Measurements from ENCODE around the gene YARS2.

Gene YARS2

DNA sequence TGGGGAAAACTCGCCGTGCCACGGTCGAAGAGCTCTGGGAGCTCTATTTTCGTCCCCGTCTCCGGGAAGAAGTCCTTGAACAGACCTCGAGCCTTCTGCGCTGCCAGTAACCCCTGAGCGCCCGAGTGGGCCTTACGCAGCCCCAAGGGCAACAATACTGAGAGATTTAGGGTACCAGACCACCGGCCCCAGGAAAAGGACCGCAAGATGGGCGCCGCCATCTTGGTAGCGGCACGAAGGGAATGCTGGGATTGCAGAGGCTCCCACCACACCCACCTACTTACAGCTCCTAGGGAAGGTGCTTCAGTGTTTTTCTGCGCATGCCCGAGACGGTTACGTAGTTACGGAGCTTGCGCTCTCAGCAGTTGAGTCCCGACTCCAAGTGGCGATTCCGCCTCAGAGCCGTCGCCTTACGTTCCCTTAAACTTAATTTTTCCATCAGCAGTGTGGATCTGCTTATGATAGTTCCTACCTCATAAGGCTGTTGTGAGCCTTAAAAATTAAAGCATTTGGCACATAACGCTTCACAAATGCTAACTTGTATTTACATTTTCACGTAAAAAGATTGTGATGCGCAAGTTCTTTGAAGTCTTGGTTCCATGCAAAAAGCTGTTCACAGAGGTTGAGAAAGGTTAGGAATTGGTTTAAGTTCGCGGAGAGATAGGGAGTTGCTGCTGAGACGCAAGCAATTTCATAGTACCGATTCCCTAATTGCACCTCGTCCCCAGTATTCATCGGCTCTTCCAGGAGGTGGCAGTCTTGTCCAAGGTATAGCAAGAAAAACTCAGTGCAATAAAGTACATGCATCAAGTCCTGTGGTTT, at the start of gene YARS2:
Gene YARS2 (minus strand): TSS at position 244 of the 822 bp plus-strand sequence. CDS start 23 bp downstream, at position 221.
- DNase-seq (ENCODE audit: low spot score), result peak; percentile 90

DNA sequence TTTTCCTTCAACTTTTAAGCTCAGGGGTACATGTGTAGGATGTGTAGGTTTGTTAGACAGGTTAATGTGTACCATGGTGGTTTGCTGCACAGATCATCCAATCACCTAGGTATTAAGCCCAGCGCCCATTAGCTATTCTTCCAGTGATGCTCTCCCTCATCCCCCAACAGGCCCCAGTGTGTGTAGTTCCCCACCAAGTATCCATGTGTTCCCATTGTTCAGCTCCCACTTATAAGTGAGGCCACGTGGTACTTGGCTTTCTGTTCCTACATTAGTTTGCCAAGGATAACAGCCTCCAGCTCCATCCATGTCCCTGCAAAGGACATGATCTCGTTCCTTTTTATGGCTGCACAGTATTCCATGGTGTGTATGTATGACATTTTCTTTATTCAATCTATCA, 48.6 kb upstream of the YARS2 start:
- no peak for DNase-seq (ENCODE audit: low spot score)

DNA sequence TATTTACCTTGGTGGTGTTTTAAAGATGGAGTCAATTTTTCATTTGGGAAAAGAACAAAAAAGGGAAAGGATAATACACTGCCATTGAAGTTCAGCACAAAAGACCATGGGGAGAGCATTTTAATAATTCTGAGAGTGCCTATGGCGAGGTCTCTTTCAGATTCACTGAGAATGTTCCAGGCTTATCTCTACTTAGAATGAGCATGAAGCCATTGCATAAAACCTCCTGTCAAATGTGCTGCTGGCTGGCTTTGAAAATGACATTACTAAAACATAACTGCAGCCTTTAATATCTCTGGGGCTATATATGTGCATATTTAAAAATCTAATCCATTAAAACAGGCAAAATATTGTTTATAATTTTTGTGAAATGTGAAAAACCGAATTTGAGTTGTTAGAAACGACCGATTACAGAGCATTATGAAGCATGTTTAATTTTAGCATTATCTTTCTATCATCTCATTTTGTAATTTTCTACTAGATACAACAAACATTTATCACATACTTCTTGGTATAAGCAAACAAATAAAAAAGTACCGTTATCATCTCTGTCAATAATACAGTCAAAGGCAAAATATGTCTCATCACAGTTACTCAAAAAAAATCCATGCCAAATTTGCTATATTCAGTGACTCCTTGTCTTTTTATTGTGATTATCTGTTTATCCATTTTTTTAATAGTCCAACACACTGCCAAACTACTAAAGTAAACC, 45.7 kb upstream of the YARS2 start:
- DNase-seq (ENCODE audit: low spot score), result no peak

DNA sequence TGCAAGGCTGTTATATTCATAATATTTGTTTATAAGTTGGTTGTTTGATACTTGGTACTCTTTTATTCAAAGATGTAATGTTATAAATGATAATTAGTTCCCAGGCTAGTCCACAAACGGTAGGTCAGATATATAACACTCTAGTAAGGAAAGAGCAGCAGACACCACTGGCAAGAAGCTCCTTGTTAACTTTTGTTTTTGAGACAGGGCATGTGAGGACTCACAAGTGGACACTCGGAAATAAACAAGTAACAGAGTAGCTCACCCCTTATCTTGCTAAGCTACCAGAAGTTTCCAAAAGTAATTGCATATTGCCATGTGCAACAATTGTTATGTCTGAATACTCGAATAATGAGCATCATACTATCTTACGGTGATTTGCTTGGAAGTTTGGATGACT, 38.6 kb upstream of the YARS2 start:
- DNase-seq (ENCODE audit: low spot score), result no peak

DNA sequence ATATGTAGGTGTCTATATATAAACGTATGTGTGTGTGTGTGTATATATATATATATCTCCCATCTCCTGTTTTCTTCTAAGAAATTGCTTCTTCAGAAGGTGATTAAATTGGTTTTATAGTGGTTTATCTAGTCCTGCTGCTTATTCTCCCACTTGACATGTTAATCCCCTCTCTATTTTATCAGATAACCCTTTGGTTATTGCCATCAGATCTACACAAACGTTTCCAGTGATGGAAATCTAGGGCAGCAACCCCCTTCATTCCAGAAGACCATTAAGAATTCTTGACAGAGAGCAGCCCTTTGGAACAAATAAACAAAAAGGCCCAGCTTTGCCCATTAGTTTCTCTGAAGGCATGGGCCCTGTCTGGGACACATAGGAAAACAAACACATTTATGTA, 34.2 kb upstream of the YARS2 start:
- no peak for DNase-seq (ENCODE audit: low spot score)

DNA sequence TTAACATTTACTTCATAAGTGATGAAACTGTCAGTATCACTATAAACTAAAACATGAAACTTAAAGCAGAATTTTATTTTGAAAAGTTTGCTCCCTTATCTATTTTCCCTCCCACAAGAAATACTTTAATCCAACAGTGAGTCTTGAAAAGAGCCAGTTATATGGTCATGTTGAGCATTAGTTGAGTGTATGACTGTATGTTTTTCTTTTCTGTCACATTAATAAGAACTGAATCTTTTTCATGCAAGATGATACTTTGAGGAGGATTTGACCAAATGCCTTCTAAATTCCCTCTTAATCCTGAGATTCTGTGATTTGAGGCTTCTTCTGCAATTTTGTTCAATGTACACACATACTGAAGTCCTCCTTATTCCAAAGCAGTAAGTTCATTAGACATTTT, 33.7 kb upstream of the YARS2 start:
- no peak for DNase-seq (ENCODE audit: low spot score)

DNA sequence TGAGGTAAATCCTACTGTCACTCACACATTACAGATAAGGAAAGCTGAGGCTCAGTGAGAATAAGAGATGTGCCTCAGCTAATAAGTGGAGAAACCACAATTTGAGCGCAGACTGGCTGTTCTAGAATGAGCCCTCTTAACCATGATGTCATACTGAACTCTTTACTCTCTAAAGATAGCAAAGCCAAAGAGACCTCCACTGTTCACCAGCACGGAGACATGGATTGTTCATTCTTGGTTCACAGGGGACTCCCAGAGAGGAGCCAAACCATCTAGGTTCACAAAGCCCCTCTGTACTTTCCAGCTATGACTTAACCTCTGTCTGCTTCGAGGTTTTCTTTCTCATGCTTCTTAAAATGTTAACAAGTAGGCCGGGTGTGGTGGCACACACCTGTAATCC, 32.7 kb upstream of the YARS2 start:
- DNase-seq (ENCODE audit: low spot score), result no peak

DNA sequence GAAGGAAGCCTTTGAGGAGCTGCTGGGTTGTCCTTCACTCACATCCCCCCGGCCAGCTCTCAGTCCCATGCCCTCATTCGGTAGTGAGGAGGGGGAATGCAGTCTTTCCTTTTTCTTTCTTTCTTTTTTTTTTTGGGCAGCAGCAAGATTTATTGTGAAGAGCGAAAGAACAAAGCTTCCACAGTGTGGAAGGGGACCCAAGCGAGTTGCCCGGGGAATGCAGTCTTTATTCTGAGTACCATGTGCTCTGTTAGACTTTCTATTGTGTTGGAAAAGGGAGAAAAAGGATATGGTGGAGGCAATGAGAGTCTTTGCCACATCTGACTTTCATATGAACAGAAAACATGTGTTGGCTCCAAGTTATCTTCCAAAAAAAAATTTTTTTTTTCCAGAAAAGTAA, 29.9 kb upstream of the YARS2 start:
- no peak for DNase-seq (ENCODE audit: low spot score)

DNA sequence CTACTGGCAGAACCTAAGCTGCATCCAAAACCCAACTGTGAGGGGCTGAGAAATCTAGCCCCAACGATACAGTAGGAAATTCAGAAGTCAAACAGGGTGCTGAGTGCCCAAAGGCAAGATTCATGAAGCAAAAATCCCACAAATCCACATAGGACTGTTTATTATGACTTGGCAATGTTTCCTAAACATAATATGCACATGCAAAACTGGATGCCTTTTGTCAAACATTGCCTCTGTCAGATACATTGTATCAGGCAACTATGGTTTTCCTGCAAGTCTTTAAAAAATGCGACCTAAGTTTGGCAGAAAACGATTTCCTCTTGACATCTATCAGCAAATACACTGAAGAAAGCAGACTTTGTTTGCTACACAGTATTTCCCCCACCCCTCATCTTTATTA, 27.3 kb upstream of the YARS2 start:
- no peak for DNase-seq (ENCODE audit: low spot score)

DNA sequence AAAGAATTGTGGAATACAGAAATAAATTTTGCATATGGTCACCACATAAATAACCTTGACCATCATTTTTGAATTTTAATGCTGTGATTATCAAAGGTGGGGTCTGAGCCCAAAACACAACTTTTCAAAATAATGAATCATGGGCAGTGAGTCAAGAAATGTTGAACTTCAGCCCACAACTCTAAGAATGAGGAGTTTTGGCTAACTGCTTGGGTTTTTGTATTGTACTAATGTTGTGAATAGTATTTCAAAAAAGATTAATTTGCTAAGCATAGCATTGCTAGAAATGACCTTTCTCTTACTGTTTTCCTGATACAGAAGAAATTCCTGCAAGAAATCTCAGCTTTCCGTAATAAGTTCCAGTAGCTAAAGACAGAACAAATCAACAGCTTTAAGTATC, 24.4 kb upstream of the YARS2 start:
- no peak for DNase-seq (ENCODE audit: low spot score)

DNA sequence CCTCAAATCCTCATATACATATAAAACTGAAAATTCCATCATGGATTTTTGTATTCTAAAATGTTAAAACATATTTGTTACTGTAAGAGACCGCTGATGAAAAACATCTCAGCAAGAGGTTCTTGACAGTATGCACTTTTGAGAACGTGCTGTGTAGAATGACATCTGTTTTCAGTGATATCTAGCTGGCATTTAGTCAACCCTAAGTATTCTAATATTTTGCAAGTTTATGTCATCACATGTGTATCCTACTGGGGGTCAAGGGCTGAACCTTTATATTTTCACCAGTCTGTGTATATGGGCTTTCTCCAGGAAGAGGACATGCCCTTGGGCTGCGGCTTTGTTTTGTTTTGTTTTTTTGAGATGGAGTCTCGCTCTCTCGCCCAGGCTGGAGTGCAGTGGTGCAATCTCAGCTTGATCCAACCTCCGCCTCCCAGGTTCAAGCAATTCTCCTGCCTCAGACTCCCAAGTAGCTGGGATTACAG, 22.0 kb upstream of the YARS2 start:
- DNase-seq (ENCODE audit: low spot score), result no peak

DNA sequence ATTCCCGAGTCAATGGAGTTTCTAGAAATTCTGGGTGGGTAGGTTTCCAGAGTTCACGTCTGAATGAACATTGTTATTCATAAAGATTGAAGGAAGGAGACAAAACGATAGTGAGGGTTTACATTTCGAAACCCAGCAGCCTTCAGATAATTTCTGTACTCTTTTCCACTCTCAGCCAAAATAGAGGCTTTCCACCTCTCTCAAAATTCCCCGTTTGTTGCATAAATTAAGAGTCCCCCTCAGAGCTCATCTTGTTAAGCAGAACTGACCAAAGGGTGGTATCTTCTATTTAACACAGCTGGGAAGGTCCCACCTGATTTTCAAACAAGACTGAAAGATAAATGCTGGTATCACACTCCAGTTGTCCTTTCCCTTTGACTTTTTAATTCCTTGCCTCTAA, 21.5 kb upstream of the YARS2 start:
- DNase-seq (ENCODE audit: low spot score), result no peak

DNA sequence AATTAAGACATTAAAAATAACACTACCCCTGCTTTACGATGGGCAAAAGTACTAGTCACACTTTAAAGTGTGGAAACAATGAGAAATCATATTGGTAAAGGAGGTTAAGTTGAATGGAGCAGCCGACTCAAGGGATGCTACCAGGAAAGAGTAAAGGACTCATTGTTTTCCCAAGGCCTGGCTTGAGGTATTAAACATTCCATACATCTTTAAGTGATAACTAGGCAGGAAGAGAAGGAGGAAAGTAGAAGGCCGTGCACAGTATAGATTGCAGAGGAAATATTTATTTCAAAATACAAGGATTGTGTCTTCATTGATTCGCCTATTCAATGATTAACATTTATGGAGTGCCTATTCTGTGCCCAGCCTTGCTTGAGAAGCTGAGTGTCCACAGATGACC, 20.6 kb upstream of the YARS2 start:
- no peak for DNase-seq (ENCODE audit: low spot score)

DNA sequence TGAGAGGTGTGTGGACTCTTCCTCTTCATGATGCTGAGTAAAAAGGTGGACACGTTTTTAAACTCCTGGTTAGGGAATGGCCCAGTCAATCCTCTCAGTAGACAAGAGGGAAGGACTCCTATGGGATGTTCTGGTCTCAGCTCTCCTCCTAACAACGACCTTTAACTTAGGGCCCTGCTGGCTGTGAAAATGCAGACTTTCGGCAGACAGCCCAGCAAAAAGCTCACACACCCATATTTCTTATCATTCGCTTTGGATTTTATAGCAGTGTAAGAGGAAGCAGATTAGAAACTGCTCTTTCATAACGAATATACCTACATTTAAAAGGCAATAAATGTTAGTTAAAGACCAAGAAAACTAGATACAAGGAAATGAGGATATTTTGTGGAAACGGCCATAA, 18.0 kb upstream of the YARS2 start:
- no peak for DNase-seq (ENCODE audit: low spot score)

DNA sequence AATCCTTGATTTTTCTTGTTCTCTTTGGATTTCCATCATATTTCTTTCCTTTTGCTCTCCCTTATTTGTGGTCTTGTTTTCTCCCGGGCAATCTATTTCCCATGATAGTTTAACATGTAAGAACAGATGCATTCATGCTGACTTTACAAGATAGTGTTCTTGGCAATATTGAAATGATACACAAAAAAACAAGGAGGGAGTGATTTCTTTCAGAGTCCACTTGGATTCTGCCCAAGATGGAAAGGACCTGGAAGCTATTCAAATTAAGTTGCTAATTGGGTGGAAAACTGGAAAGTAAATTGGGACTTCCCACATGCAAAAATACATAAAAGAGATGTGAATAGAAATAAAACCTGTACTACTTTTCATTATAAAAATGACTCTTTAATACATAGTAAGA, 14.4 kb upstream of the YARS2 start:
- DNase-seq (ENCODE audit: low spot score), result no peak

DNA sequence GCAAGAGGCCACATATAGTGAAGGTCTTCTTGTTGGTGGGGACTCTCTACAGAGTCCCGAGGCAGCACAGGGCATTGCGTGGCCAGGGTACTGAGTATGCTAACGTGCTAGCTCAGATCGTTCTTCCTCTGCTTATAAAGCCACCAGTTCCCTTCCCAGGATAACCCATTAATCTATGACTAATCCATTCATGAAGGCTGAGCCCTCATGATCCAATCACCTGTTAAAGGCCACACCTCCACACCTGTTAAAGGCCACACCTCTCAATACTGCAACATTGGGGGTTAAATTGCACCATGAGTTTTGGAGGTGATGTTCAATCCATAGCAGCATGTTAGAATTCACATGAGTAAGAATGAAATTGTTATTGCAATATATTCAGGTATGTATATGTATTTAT, 12.8 kb upstream of the YARS2 start:
- DNase-seq (ENCODE audit: low spot score), result no peak

DNA sequence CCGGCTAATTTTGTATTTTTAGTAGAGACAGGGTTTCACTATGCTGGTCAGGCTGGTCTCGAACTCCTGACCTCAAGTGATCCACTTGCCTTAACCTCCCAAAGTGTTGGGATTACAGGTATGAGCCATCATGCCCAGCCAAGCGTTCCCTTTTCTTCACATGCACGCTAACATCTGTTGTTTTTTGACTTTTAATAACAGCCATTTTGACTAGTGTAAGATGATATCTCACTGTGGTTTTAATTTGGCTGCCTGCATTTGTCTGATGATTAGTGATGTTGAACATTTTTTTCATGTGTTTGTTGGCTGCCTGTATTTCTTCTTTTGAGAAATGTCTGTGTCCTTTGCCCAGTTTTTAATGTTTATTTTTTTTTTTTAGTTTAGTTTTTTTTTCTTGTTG, 10.2 kb upstream of the YARS2 start:
- DNase-seq (ENCODE audit: low spot score), result no peak

DNA sequence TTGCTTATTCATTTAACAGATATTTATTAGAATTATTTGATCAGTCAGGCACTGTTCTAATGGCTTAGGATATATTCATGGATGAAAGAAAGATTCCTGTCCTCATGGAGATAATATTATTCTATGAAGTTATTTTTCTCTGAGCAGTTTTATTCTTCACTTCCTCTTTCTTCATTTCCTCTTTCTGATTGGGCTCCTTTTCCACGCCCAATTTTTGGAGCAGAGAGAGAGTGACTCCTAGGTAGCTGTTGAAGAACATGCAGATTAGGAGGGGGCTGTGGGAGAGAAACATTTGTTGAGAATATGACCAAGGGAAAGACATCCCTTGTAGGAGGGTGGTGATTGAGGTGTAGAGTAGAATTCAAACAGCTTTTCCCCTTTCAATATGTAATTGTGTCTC, 6.0 kb upstream of the YARS2 start:
- no peak for DNase-seq (ENCODE audit: low spot score)

DNA sequence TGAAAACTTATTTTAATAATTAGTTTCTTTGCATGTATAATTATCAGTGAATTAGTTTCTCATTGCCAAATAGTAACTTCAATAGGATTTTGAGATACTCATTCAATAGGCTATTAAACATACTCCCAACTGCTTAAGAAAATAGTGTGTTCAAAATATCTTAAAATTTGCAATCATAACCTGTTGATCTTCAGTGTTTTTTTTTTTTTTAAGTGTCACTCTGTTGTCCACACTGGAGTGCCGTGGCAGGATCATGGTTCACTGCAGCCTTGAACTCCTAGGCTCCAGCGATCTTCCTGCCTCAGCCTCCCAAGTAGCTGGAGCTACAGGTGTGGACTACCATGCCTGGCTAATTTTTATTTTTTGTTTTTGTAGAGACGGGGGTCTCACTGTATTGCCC, 1.5 kb upstream of the YARS2 start:
- DNase-seq (ENCODE audit: low spot score), result no peak

DNA sequence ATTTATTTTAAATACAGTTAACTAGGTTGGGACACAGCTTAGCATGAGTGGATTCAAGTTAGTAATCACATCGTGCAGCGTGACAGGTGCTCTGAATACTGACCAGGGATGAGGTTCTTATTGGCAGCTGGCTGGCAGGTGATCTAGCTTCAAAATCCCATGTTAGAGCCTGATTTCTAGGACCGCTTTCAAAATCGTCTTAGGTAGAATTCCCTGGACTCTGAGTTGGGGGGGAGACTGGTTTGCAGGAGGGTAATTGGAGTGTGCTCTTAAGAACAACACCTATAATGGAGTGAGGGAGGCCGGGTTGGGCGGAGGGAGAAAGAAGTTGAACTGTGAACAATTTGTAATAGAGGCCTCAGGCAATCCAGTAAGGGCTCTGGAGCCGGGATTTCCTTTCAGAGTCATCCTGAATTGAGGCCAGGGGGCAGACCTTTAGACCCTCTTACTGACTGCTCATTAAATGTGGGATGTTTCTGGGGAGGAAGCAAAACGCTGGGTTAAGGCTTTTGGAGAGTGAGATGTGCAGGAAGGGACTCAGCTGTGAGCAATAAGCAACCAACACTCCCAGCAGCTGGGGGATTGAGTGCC, 874 bp upstream of the YARS2 start:
- DNase-seq (ENCODE audit: low spot score), result no peak

DNA sequence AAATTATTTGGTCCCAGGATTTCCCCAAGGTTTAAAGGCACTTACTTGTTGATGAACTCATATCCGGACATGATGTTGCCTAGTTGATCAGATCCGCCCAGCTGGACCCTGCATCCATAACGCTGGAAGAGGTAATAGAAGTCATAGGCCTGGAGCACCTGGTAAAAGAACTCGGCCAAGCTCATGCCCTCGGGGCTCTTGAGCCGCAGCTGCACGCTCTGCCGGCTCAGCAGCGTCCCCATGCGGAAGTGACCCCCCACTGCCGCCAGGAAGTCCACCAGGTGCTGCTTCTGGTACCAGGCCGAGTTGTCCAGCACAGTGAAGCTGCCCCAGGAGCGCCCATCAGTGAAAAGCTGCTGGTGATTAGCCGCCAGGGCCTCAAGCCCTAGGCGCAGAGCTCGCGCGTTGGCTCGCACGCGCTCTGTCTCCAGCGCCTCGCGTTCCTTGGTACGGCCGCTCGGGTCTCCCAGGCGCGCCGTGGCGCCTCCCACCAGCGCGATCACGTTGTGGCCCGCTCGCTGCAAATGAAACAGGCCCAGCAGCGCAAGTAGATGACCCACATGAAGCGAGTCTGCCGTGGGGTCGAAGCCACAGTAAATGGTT, 545 bp downstream of the YARS2 start:
- DNase-seq (ENCODE audit: low spot score), result peak; percentile 40

DNA sequence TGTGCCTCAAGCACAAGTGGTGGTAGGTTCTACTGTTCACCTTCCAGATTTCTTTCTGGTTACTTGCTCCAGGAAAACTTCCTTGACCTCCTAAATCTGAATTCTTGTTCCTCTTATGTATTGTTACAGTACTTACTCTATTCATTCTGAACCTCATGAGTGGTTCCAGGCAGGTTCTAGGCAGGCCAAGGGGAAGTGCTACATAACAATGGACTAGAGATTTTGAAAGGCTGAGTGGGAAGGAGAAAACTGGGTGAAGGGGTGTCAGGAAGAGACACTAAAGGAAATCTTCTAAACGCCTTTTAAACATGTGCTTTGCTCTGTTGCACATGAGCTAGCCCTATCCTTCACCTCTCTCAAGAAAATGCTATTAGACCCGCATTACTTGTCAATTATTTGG, 1.6 kb downstream of the YARS2 start:
- no peak for DNase-seq (ENCODE audit: low spot score)

DNA sequence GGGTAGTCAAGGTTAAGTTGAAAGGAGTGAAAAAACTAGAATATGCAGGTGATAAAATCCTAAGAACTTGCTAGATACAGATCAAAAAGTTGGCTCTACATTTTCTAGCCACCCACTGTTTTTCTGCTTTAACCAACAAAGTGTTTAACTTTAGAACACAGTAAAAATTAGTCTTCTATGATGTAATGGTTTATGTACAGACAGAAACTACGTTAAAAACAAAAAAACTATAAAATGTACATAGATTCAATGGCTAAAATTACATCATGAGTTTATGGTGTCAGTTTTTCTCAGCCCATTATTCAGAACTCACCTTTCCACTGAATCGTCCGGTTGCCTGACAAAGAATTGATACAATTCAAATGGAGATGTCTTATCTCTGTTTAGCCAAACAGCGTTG, 2.1 kb downstream of the YARS2 start:
- DNase-seq (ENCODE audit: low spot score), result no peak

Measured in COLO829 (cell line).